HepG2 (cell line): ENCODE results near the gene CACNA1G. TPM values are rescaled to one million over a fixed set of nuclear protein-coding genes. Genes with fewer than 3 reads are reported as not detected.

Experiments
- ATAC-seq: fragments of 200-7000 bp; cut with Tn5 transposase; 3 replicates; pipeline ENCODE4 v1.9.1; 2020; ENCODE audit warnings: mild to moderate bottlenecking, moderate library complexity
- BruUV-seq: library from RNA; stranded (reverse); fragments of 400-500 nt; replicated peaks from 2 replicates; lab custom pipeline; 2021; lab: Mats Ljungman, UMichigan
- CTCF ChIA-PET: fragments of 300-600 bp; formaldehyde crosslinking; extraction: SDS; loops from one replicate; lab custom pipeline; 2021; ENCODE audit warnings: low total read pairs, inconsistent platforms, low intra/inter-chr PET ratio; lab: Yijun Ruan, JAX
- POLR2A ChIA-PET: fragments of 350-600 bp; sonication (Branson Sonifier 250); formaldehyde crosslinking; loops from one replicate; lab custom pipeline; 2020; ENCODE audit warnings: antibody characterized with exemption, inconsistent platforms; lab: Yijun Ruan, JAX
- DNase-seq: peaks from one replicate; pipeline ENCODE4 v3.0.0-alpha.2; 2015; ENCODE audit warnings: low spot score
- FAIRE-seq: peaks from 3 replicates; lab custom pipeline; 2011; peaks lifted over from hg19 to GRCh38; lab: Jason Lieb, UNC
- H2AFZ ChIP-seq: one replicate; pipeline ENCODE4 v1.6.1; 2011; ENCODE audit warnings: low read length, inconsistent platforms
- H3K27ac ChIP-seq: fragments of 300-600 bp; 3 replicates; pipeline ENCODE4 v1.8.0; 2011; ENCODE audit warnings: mixed run types, mild to moderate bottlenecking, mixed read lengths, low read length, inconsistent platforms; ENCODE audit not compliant: insufficient read depth; ENCODE audit errors: extremely low read length
- H3K27me3 ChIP-seq, 2 experiments: fragments of 200-600 bp in 1 of 2; 2 replicates in 1 of 2; 3 replicates in 1 of 2; pipeline versions ENCODE4 v1.6.0 to v1.8.0; 2011; ENCODE audit warnings: low read length in 2 of 2, mild to moderate bottlenecking in 2 of 2, moderate library complexity in 2 of 2, inconsistent platforms in 1 of 2; ENCODE audit not compliant: insufficient read depth in 2 of 2, control insufficient read depth in 1 of 2
- H3K36me3 ChIP-seq, 2 experiments: fragments of 200-600 bp in 1 of 2; replicated peaks in 1 of 2; 2 replicates in 1 of 2; 3 replicates in 1 of 2; pipeline versions ENCODE4 v1.5.1 to v1.8.0; 2011; ENCODE audit warnings: low read length in 2 of 2, inconsistent platforms in 1 of 2; ENCODE audit not compliant: insufficient read depth in 2 of 2, control insufficient read depth in 1 of 2
- H3K4me1 ChIP-seq: 2 replicates; pipeline ENCODE4 v1.5.1; 2012; ENCODE audit warnings: low read length, inconsistent platforms; ENCODE audit not compliant: insufficient read depth
- H3K4me2 ChIP-seq: 2 replicates; pipeline ENCODE4 v1.6.0; 2011; ENCODE audit warnings: low read depth, low read length, inconsistent platforms
- H3K4me3 ChIP-seq, 3 experiments: fragments of 200-600 bp in 1 of 3; sonication (generic), shearing (Covaris generic) in 1 of 3; replicated peaks in 1 of 3; 2 replicates each; pipeline ENCODE4 v1.5.1; 2011 to 2016; ENCODE audit warnings: low read length in 3 of 3, inconsistent platforms in 2 of 3, low read depth in 2 of 3, mild to moderate bottlenecking in 2 of 3, control low read depth in 1 of 3, mixed read lengths in 1 of 3; ENCODE audit not compliant: insufficient read depth in 1 of 3
- H3K79me2 ChIP-seq: one replicate; pipeline ENCODE4 v1.6.1; 2011; ENCODE audit warnings: low read length, inconsistent platforms; ENCODE audit not compliant: insufficient read depth
- H3K9ac ChIP-seq: 2 replicates; pipeline ENCODE4 v1.6.0; 2011; ENCODE audit warnings: mild to moderate bottlenecking, low read depth, low read length, inconsistent platforms; ENCODE audit not compliant: insufficient read depth
- H3K9me3 ChIP-seq: 2 replicates; pipeline ENCODE4 v1.5.1; 2012; ENCODE audit warnings: mild to moderate bottlenecking, low read length
- H4K20me1 ChIP-seq: 2 replicates; pipeline ENCODE4 v1.6.0; 2011; ENCODE audit warnings: inconsistent platforms, mild to moderate bottlenecking, low read length, moderate library complexity; ENCODE audit not compliant: insufficient read depth
- SNAPC2 ChIP-seq: sonication (generic); formaldehyde crosslinking; IDR thresholded peaks from 2 replicates; pipeline ENCODE4 v1.8.1; 2022; ENCODE audit warnings: mild to moderate bottlenecking, missing genetic modification reagents
- ZBTB8A ChIP-seq: sonication (generic); formaldehyde crosslinking; IDR thresholded peaks from 2 replicates; pipeline ENCODE4 v1.4.0; 2020; ENCODE audit warnings: mild to moderate bottlenecking, low read depth, missing genetic modification reagents, borderline replicate concordance
- WGBS: methylation state at CpG from one replicate; pipeline ENCODE4 v1.1.6; 2017; ENCODE audit warnings: low lambda C conversion rate; 5-methylcytosine and 5-hydroxymethylcytosine counted together
- in situ Hi-C: cut with HindIII; loops from 2 replicates; pipeline ENCODE4 v1.10.0; 2017; ENCODE audit warnings: low pct_unique_long_range_greater_than_20kb; ENCODE audit not compliant: extremely low pct_ligation_motif_present
- intact Hi-C: fragments of 100-400 bp; cut with micrococcal nuclease; formaldehyde crosslinking; loops from one replicate; pipeline ENCODE4 v1.10.0; 2022; ENCODE audit not compliant: unreplicated experiment
- polyA plus RNA-seq, 8 experiments: library from polyadenylated mRNA; depleted of rRNA in 3 of 8; stranded (reverse) in 7 of 8; unstranded in 1 of 8; fragments of >200 nt; fragmentation: Illumina TruSeq in 4 of 8; extraction: Trizol in 4 of 8; gene quantifications; 2 replicates each; pipeline versions ENCODE4 v1.2.1 to v1.2.3, GENCODE V29; 2011 to 2016; ENCODE audit warnings: low read depth in 4 of 8, missing spikeins in 1 of 8, mixed read lengths in 1 of 8; ENCODE audit not compliant: insufficient read depth in 1 of 8
- total RNA-seq, 5 experiments: library from RNA; depleted of rRNA; stranded (reverse); fragments of >200 nt; fragmentation: Illumina TruSeq; extraction: Trizol; gene quantifications; 2 replicates each; pipeline ENCODE4 v1.2.3, GENCODE V29; 2016; ENCODE audit warnings: low read depth in 1 of 5
- TF ChIP-seq, protein P1 (sequence below): sonication (generic); formaldehyde crosslinking; IDR thresholded peaks from 2 replicates; pipeline ENCODE4 v1.4.0; 2020; ENCODE audit warnings: missing genetic modification reagents, borderline replicate concordance

Gene CACNA1G
- total and polyA plus RNA-seq, 2 of the 13 experiments (the other 11 are each of a cell fraction or from before 2014, with no cell fraction given), result 0.02 TPM; not detected in 1

- no TSS peak for BruUV-seq
- DNase-seq (no peak), ATAC-seq (no peak), FAIRE-seq (no peak)
- no peak overlapping the region for H3K4me3 ChIP-seq
- 99% methylated on average over 5 of the region's 5 CpGs for WGBS
- H3K27ac ChIP-seq, result no peak overlapping the region
- ChIA-PET POLR2A (interaction anchor here (1.7 to 6.7 kb wide), 3 partner anchors 11 to 22 kb away, joined by 6 to 38 read pairs (median 19); no protein-coding TSS in a partner anchor), CTCF (no interaction called here)
- no peaks in the 10 kb centered on the region for H3K9me3 ChIP-seq
- H3K4me2 ChIP-seq, result no peak overlapping the region
- intact Hi-C loops, result no loop called here
- peaks cover 54% of the 10 kb centered on the region for H3K4me1 ChIP-seq
- no peaks in the 10 kb centered on the region for H4K20me1 ChIP-seq
- in situ Hi-C loops, result no loop called here
- H3K9ac ChIP-seq, result no peak overlapping the region
- H3K79me2 ChIP-seq, result no peaks in the 10 kb centered on the region
- H3K27me3 ChIP-seq, result no peaks in the 10 kb centered on the region
- no peak overlapping the region for H2AFZ ChIP-seq
- no peaks in the 10 kb centered on the region for H3K36me3 ChIP-seq
- TF ChIP-seq, protein P1, sequence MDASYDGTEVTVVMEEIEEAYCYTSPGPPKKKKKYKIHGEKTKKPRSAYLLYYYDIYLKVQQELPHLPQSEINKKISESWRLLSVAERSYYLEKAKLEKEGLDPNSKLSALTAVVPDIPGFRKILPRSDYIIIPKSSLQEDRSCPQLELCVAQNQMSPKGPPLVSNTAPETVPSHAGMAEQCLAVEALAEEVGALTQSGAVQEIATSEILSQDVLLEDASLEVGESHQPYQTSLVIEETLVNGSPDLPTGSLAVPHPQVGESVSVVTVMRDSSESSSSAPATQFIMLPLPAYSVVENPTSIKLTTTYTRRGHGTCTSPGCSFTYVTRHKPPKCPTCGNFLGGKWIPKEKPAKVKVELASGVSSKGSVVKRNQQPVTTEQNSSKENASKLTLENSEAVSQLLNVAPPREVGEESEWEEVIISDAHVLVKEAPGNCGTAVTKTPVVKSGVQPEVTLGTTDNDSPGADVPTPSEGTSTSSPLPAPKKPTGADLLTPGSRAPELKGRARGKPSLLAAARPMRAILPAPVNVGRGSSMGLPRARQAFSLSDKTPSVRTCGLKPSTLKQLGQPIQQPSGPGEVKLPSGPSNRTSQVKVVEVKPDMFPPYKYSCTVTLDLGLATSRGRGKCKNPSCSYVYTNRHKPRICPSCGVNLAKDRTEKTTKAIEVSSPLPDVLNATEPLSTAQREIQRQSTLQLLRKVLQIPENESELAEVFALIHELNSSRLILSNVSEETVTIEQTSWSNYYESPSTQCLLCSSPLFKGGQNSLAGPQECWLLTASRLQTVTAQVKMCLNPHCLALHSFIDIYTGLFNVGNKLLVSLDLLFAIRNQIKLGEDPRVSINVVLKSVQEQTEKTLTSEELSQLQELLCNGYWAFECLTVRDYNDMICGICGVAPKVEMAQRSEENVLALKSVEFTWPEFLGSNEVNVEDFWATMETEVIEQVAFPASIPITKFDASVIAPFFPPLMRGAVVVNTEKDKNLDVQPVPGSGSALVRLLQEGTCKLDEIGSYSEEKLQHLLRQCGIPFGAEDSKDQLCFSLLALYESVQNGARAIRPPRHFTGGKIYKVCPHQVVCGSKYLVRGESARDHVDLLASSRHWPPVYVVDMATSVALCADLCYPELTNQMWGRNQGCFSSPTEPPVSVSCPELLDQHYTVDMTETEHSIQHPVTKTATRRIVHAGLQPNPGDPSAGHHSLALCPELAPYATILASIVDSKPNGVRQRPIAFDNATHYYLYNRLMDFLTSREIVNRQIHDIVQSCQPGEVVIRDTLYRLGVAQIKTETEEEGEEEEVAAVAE (CRISPR knock-in tag), result no peak
- no peak for TF ChIP-seq SNAPC2
- no peak for TF ChIP-seq ZBTB8A (CRISPR knock-in tag)
These were observed 111.6 kb downstream of the CACNA1G start for GRCh38 chr17:50672071-50672470.
